H1 (cell line): Measurements from ENCODE around the gene TCIRG1. TPM values are rescaled to one million over a fixed set of nuclear protein-coding genes. Genes with fewer than 3 reads are reported as not detected.

Experiments
- CTCF ChIA-PET: fragments of 300-600 bp; sonication (Branson Sonifier 250); formaldehyde crosslinking; loops from one replicate; lab custom pipeline; 2021; ENCODE audit not compliant: partially characterized antibody; lab: Charles Lee
- POLR2A ChIA-PET: fragments of 300-600 bp; sonication (Branson Sonifier 250); formaldehyde crosslinking; loops from one replicate; lab custom pipeline; 2021; ENCODE audit warnings: inconsistent platforms; ENCODE audit not compliant: partially characterized antibody; lab: Charles Lee
- DNase-seq, 2 experiments: peaks; one replicate each; pipeline versions ENCODE4 v3.0.0 to v3.0.0-alpha.2; 2010 to 2022; ENCODE audit warnings: low spot score in 2 of 2, low read depth in 1 of 2, mixed read lengths in 1 of 2
- FAIRE-seq: peaks from 2 replicates; lab custom pipeline; 2011; peaks lifted over from hg19 to GRCh38; lab: Jason Lieb, UNC
- H2AFZ ChIP-seq: 2 replicates; pipeline ENCODE4 v1.8.1; 2012; ENCODE audit warnings: low read length, inconsistent platforms
- H2AK5ac ChIP-seq: 2 replicates; pipeline ENCODE4 v1.6.1; 2013; ENCODE audit warnings: low read depth, low read length
- H2BK120ac ChIP-seq: replicated peaks from 2 replicates; pipeline ENCODE3; 2013; ENCODE audit warnings: low read depth, low read length, inconsistent platforms
- H2BK12ac ChIP-seq: 2 replicates; pipeline ENCODE4 v1.6.1; 2013; ENCODE audit warnings: low read depth, low read length
- H2BK15ac ChIP-seq: 2 replicates; pipeline ENCODE4 v1.6.1; 2013; ENCODE audit warnings: low read length
- H2BK20ac ChIP-seq: 2 replicates; pipeline ENCODE4 v1.6.1; 2013; ENCODE audit warnings: low read length
- H2BK5ac ChIP-seq: 2 replicates; pipeline ENCODE4 v1.6.1; 2013; ENCODE audit warnings: low read depth, low read length
- H3K14ac ChIP-seq: 2 replicates; pipeline ENCODE4 v1.6.1; 2013; ENCODE audit warnings: inconsistent platforms; ENCODE audit not compliant: insufficient read length
- H3K18ac ChIP-seq: 2 replicates; pipeline ENCODE4 v1.6.1; 2013; ENCODE audit warnings: low read length; ENCODE audit errors: extremely low read depth
- H3K23ac ChIP-seq: 2 replicates; pipeline ENCODE4 v1.6.1; 2013; ENCODE audit warnings: inconsistent platforms; ENCODE audit not compliant: insufficient read length
- H3K23me2 ChIP-seq: 2 replicates; pipeline ENCODE4 v1.6.1; 2013; ENCODE audit warnings: low read depth, low read length
- H3K27ac ChIP-seq: 2 replicates; pipeline ENCODE4 v1.6.1; 2011; ENCODE audit warnings: low read depth, low read length, inconsistent platforms
- H3K27me3 ChIP-seq, 4 experiments: replicated peaks in 1 of 4; 1 replicate in 1 of 4; 2 replicates in 3 of 4; pipeline versions ENCODE4 v1.6.1 to v1.8.1; 2011 to 2013; ENCODE audit warnings: low read length in 3 of 4, mild to moderate bottlenecking in 3 of 4, inconsistent platforms in 2 of 4, mixed read lengths in 2 of 4, moderate library complexity in 1 of 4; ENCODE audit not compliant: control insufficient read depth in 3 of 4, insufficient read depth in 3 of 4; ENCODE audit errors: extremely low read depth in 1 of 4
- H3K36me3 ChIP-seq, 4 experiments: 2 replicates each; pipeline versions ENCODE4 v1.6.1 to v1.8.1; 2011 to 2013; ENCODE audit warnings: mild to moderate bottlenecking in 4 of 4, low read length in 3 of 4, moderate library complexity in 2 of 4, control low read depth in 1 of 4, inconsistent platforms in 1 of 4; ENCODE audit not compliant: insufficient read depth in 4 of 4, control insufficient read depth in 2 of 4
- H3K4ac ChIP-seq: replicated peaks from 2 replicates; pipeline ENCODE3; 2013; ENCODE audit warnings: low read length, low read depth, mixed read lengths, inconsistent platforms; ENCODE audit not compliant: insufficient read length
- H3K4me1 ChIP-seq, 4 experiments: replicated peaks in 1 of 4; 1 replicate in 1 of 4; 2 replicates in 3 of 4; pipeline versions ENCODE4 v1.6.1 to v1.8.1; 2011 to 2013; ENCODE audit warnings: low read length in 3 of 4, inconsistent platforms in 2 of 4, mixed read lengths in 1 of 4; ENCODE audit not compliant: insufficient read depth in 4 of 4, control insufficient read depth in 3 of 4
- H3K4me2 ChIP-seq, 2 experiments: 2 replicates each; pipeline versions ENCODE4 v1.6.1 to v1.8.1; 2011 to 2013; ENCODE audit warnings: low read depth in 2 of 2, low read length in 2 of 2, control low read depth in 1 of 2, inconsistent platforms in 1 of 2, mild to moderate bottlenecking in 1 of 2; ENCODE audit not compliant: insufficient read depth in 1 of 2
- H3K4me3 ChIP-seq, 4 experiments: fragments of 200-600, 300-600 bp in 1 of 4; sonication (generic), shearing (Covaris generic), sonication (Bioruptor Twin) in 1 of 4; 2 replicates each; pipeline versions ENCODE4 v1.5.1 to v1.8.1; 2011 to 2016; ENCODE audit warnings: low read length in 4 of 4, low read depth in 3 of 4, control low read depth in 2 of 4, inconsistent platforms in 2 of 4, mild to moderate bottlenecking in 2 of 4, mixed read lengths in 1 of 4, moderate library complexity in 1 of 4; ENCODE audit not compliant: insufficient read depth in 2 of 4; ENCODE audit errors: extremely low read depth in 1 of 4
- H3K56ac ChIP-seq: replicated peaks from 2 replicates; pipeline ENCODE3; 2013; ENCODE audit warnings: low read depth, mild to moderate bottlenecking, mixed read lengths, low read length, inconsistent platforms; ENCODE audit not compliant: insufficient read length
- H3K79me1 ChIP-seq: 2 replicates; pipeline ENCODE4 v1.6.1; 2013; ENCODE audit warnings: low read depth, low read length, control low read depth
- H3K79me2 ChIP-seq, 2 experiments: 2 replicates each; pipeline versions ENCODE4 v1.6.1 to v1.8.1; 2012 to 2013; ENCODE audit warnings: low read length in 2 of 2, mild to moderate bottlenecking in 2 of 2, inconsistent platforms in 1 of 2; ENCODE audit not compliant: insufficient read depth in 2 of 2, control insufficient read depth in 1 of 2
- H3K9ac ChIP-seq, 4 experiments: replicated peaks in 1 of 4; 1 replicate in 1 of 4; 2 replicates in 3 of 4; pipeline versions ENCODE4 v1.6.1 to v1.8.1; 2011 to 2013; ENCODE audit warnings: low read depth in 3 of 4, low read length in 3 of 4, control low read depth in 2 of 4, mild to moderate bottlenecking in 2 of 4, moderate library complexity in 2 of 4, inconsistent platforms in 1 of 4; ENCODE audit errors: extremely low read depth in 1 of 4
- H3K9me3 ChIP-seq, 2 experiments: 2 replicates each; pipeline versions ENCODE4 v1.6.1 to v1.8.1; 2012 to 2013; ENCODE audit warnings: mild to moderate bottlenecking in 2 of 2, moderate library complexity in 2 of 2, control low read depth in 1 of 2, inconsistent platforms in 1 of 2, low read depth in 1 of 2, low read length in 1 of 2, mixed read lengths in 1 of 2; ENCODE audit not compliant: insufficient read depth in 2 of 2
- H4K20me1 ChIP-seq, 2 experiments: replicated peaks in 1 of 2; 2 replicates each; pipeline versions ENCODE3 to v1.8.1; 2011 to 2013; ENCODE audit warnings: inconsistent platforms in 2 of 2, low read length in 2 of 2, mild to moderate bottlenecking in 1 of 2; ENCODE audit not compliant: insufficient read depth in 2 of 2, control insufficient read depth in 1 of 2
- H4K5ac ChIP-seq: 2 replicates; pipeline ENCODE4 v1.6.1; 2013; ENCODE audit warnings: low read length, low read depth, mixed read lengths, inconsistent platforms; ENCODE audit not compliant: insufficient read length
- H4K8ac ChIP-seq: 2 replicates; pipeline ENCODE4 v1.8.0; 2013; ENCODE audit warnings: mild to moderate bottlenecking, moderate library complexity, low read length, inconsistent platforms; ENCODE audit not compliant: insufficient read depth; ENCODE audit errors: extremely low read depth
- H4K91ac ChIP-seq: replicated peaks from 2 replicates; pipeline ENCODE3; 2013; ENCODE audit warnings: low read length, mixed read lengths, inconsistent platforms; ENCODE audit not compliant: insufficient read length
- EZH2 ChIP-seq: fragments of 200-600 bp; sonication (generic); IDR thresholded peaks from 2 replicates; pipeline ENCODE4 v1.7.1; 2012; ENCODE audit warnings: low read depth, mild to moderate bottlenecking, moderate library complexity, low read length, inconsistent platforms; ENCODE audit not compliant: severe bottlenecking
- FOSL1 ChIP-seq: IDR thresholded peaks from 2 replicates; pipeline ENCODE4 v1.6.1; 2011; ENCODE audit warnings: mild to moderate bottlenecking, low read depth, low read length, moderate library complexity; ENCODE audit not compliant: insufficient read depth
- HDAC6 ChIP-seq: IDR thresholded peaks from one replicate; pipeline ENCODE4 v1.7.1; 2012; ENCODE audit warnings: low read depth, mild to moderate bottlenecking, inconsistent platforms, low read length, moderate library complexity
- KDM1A ChIP-seq: fragments of 200-600, 300-600 bp; sonication (generic); IDR thresholded peaks from 2 replicates; pipeline ENCODE4 v1.7.1; 2016; ENCODE audit warnings: mild to moderate bottlenecking, low read length, borderline replicate concordance
- NRF1 ChIP-seq: IDR thresholded peaks from 2 replicates; pipeline ENCODE4 v1.6.1; 2011; ENCODE audit warnings: mild to moderate bottlenecking, low read depth, low read length, improper control_type of control experiment
- PHF8 ChIP-seq: fragments of 200-600 bp; sonication (generic); conservative IDR thresholded peaks from 2 replicates; pipeline ENCODE4 v1.7.1; 2012; ENCODE audit warnings: low read depth, mild to moderate bottlenecking, inconsistent platforms, low read length, moderate library complexity
- POLR2AphosphoS5 ChIP-seq: IDR thresholded peaks from 2 replicates; pipeline ENCODE4 v1.6.1; 2011; ENCODE audit warnings: low read depth, low read length
- SIN3A ChIP-seq, 2 experiments: IDR thresholded peaks in 1 of 2; conservative IDR thresholded peaks in 1 of 2; 2 replicates each; pipeline ENCODE4 v1.6.1; 2011 to 2012; ENCODE audit warnings: low read length in 2 of 2, improper control_type of control experiment in 1 of 2, low read depth in 1 of 2, mild to moderate bottlenecking in 1 of 2
- SRF ChIP-seq: IDR thresholded peaks from 2 replicates; pipeline ENCODE4 v1.6.1; 2011; ENCODE audit warnings: mild to moderate bottlenecking, low read depth, low read length, moderate library complexity
- TBP ChIP-seq: IDR thresholded peaks from 2 replicates; pipeline ENCODE4 v1.6.1; 2011; ENCODE audit warnings: low read depth, low read length, improper control_type of control experiment
- TEAD4 ChIP-seq: IDR thresholded peaks from 2 replicates; pipeline ENCODE4 v1.6.1; 2012; ENCODE audit warnings: low read depth, low read length, inconsistent platforms, mixed read lengths
- WGBS, 2 experiments: shearing (Covaris generic) in 1 of 2; methylation state at CpG; one replicate each; pipeline versions ENCODE4 v1.1.6 to v1.1.7; 2013 to 2015; ENCODE audit warnings: low lambda C conversion rate in 2 of 2, mixed read lengths in 2 of 2, inconsistent platforms in 1 of 2, low coverage in 1 of 2, missing lambda C conversion rate in 1 of 2; ENCODE audit not compliant: insufficient replicate concordance in 2 of 2, insufficient coverage in 1 of 2, insufficient read length in 1 of 2; ENCODE audit errors: extremely low coverage in 1 of 2, missing lambda C conversion rate in 1 of 2; 5-methylcytosine and 5-hydroxymethylcytosine counted together
- polyA plus RNA-seq, 7 experiments: library from polyadenylated mRNA; depleted of rRNA in 3 of 7; stranded (reverse) in 5 of 7; unstranded in 2 of 7; fragments of >200 nt in 5 of 7; fragments of 200-250 nt in 2 of 7; gene quantifications; 1 replicate in 5 of 7; 2 replicates in 1 of 7; 4 replicates in 1 of 7; pipeline versions ENCODE4 v1.2.1 to v1.2.3, GENCODE V29; 2011 to 2013; ENCODE audit warnings: missing spikeins in 2 of 7, mixed read lengths in 2 of 7
- total RNA-seq: library from RNA; stranded (reverse); fragmentation: NEBNext Ultra II Directional; extraction: Animal tissue kit (Norgen Biotek cat#: 25700); gene quantifications from 2 replicates; pipeline ENCODE4 v1.2.1, GENCODE V29; 2021
- TF ChIP-seq, protein P1 (sequence below): IDR thresholded peaks from 2 replicates; pipeline ENCODE4 v1.6.1; 2011; ENCODE audit warnings: low read depth, mild to moderate bottlenecking, low read length; ENCODE audit not compliant: insufficient read depth

The TCIRG1 gene
- total and polyA plus RNA-seq, 2 of the 8 experiments (the other 6 are each of a cell fraction or from before 2014, with no cell fraction given) = 25.3 to 39.6 TPM

- no peak overlapping the region for H4K91ac ChIP-seq
- no peak overlapping the region for H4K8ac ChIP-seq
- CTCF ChIA-PET = interaction anchor here (1.2 kb wide), 1 partner anchor 144 kb away, joined by 3 read pairs; no protein-coding TSS in a partner anchor
- no peak overlapping the region for H3K18ac ChIP-seq
- no peaks in the 10 kb centered on the region for H3K23me2 ChIP-seq
- H3K4me2 ChIP-seq = no peak overlapping the region
- peaks cover 3% of the 10 kb centered on the region; the same call in 1 of the 2 replicates for H3K79me1 ChIP-seq
- no peak overlapping the region for H3K4ac ChIP-seq
- no peak overlapping the region for H2BK15ac ChIP-seq
- H2AFZ ChIP-seq = no peak overlapping the region
- no peaks in the 10 kb centered on the region for H3K4me1 ChIP-seq
- DNase-seq (no peak), FAIRE-seq (no peak)
- no peak overlapping the region for H3K14ac ChIP-seq
- no peak overlapping the region for H2BK12ac ChIP-seq
- no peaks in the 10 kb centered on the region for H3K27me3 ChIP-seq
- H3K9me3 ChIP-seq = no peaks in the 10 kb centered on the region
- POLR2A ChIA-PET = interaction anchor here (1.4 kb wide), 2 partner anchors 9 to 13 kb away, joined by 4 to 5 read pairs; no protein-coding TSS in a partner anchor
- H2AK5ac ChIP-seq = no peak overlapping the region
- H2BK120ac ChIP-seq = no peak overlapping the region
- H3K36me3 ChIP-seq = peaks cover 43 to 92% (median 85%) of the 10 kb centered on the region in 4 experiments
- H2BK20ac ChIP-seq = no peak overlapping the region
- no peak overlapping the region for H3K56ac ChIP-seq
- no peak overlapping the region for H3K4me3 ChIP-seq
- WGBS, 2 experiments = 100% methylated on average over 2 of the region's 2 CpGs; no CpG with 5 or more reads in 1 of the 2 experiments
- no peak overlapping the region for H4K5ac ChIP-seq
- peaks cover 4 to 6% of the 10 kb centered on the region in 2 experiments for H4K20me1 ChIP-seq
- no peaks in the 10 kb centered on the region; a peak in 1 of 4 replicates for H3K79me2 ChIP-seq
- H3K27ac ChIP-seq = no peak overlapping the region
- H3K9ac ChIP-seq = no peak overlapping the region
- H3K23ac ChIP-seq = no peak overlapping the region
- no peak overlapping the region for H2BK5ac ChIP-seq
- TF ChIP-seq NRF1 (no peak), TEAD4 (no peak), PHF8 (no peak), EZH2 (no peak), HDAC6 (no peak), KDM1A (no peak), POLR2AphosphoS5 (no peak), SRF (no peak), FOSL1 (no peak), TBP (no peak), SIN3A (conservative IDR thresholded peaks at IDR 0.05 in 1 of 2, IDR thresholded peaks at IDR 0.05 in 1 of 2; ENCODE audit: low read depth in 1 of 2, low read length in 2 of 2) (no peak)
- TF ChIP-seq, protein P1, sequence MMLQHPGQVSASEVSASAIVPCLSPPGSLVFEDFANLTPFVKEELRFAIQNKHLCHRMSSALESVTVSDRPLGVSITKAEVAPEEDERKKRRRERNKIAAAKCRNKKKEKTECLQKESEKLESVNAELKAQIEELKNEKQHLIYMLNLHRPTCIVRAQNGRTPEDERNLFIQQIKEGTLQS = no peak
Observed at GRCh38 chr11:68064926-68065325, 26.1 kb downstream of the TCIRG1 start.
